Right lobe of liver (tissue), 4 donors: Measurements from ENCODE around the gene MEOX1.

ENCODE experiments used
- CTCF ChIP-seq, 4 donors: fragments of 200-600 bp in 3 of 4; fragments of 450-650 bp in 1 of 4; IDR thresholded peaks; one replicate each; pipeline versions ENCODE4 v1.5.1 to v1.8.0; 2016 to 2022; ENCODE audit warnings: antibody characterized with exemption in 4 of 4, mild to moderate bottlenecking in 2 of 4
- POLR2A ChIP-seq: fragments of 450-650 bp; IDR thresholded peaks from one replicate; pipeline ENCODE4 v1.6.1; 2017; ENCODE audit warnings: antibody characterized with exemption, mild to moderate bottlenecking
- donor health status: DM: no; HTN: no; CAD: no.
- donor health status: DM: no; HTN: no; CAD: no.
- donor health status: DM: no; HTN: yes; CAD: no.

- TF ChIP-seq CTCF (IDR thresholded peaks at IDR 0.05): no peak
- TF ChIP-seq POLR2A: no peak
Observed at GRCh38 chr17:43634591-43635125, 27.1 kb downstream of the MEOX1 start.
